Activated naive CD4-positive, alpha-beta T cell treated with anti-CD3 and anti-CD28 coated beads, Interleukin-2, amount 10 ng/mL, durations not matched to agents 7 days and 5 days (primary cell): ENCODE results near the gene CCDC74A.
"Not testable (repeated sequence)": the region's sequence is repeated elsewhere in the genome, so short reads cannot be mapped to it uniquely, and the experiment has no call there.

Experiments used
- CTCF ChIA-PET: fragments of 350-600 bp; sonication (Branson Sonifier 250); formaldehyde crosslinking; loops from one replicate; lab custom pipeline; 2021; ENCODE audit warnings: antibody characterized with exemption; lab: Charles Lee
- DNase-seq: peaks from one replicate; pipeline ENCODE4 v3.0.0-alpha.2; 2020
- H3K27ac Mint-ChIP-seq: one replicate; pipeline ENCODE4 v1.8.0; 2021; ENCODE audit warnings: mild to moderate bottlenecking, moderate library complexity, mixed read lengths
- H3K27me3 Mint-ChIP-seq: one replicate; pipeline ENCODE4 v1.8.0; 2021; ENCODE audit warnings: mild to moderate bottlenecking, mixed read lengths
- H3K36me3 Mint-ChIP-seq: one replicate; pipeline ENCODE4 v1.8.0; 2021; ENCODE audit warnings: mixed read lengths
- H3K4me1 Mint-ChIP-seq: one replicate; pipeline ENCODE4 v1.8.0; 2021; ENCODE audit warnings: mixed read lengths
- H3K4me3 Mint-ChIP-seq: one replicate; pipeline ENCODE4 v1.8.0; 2021; ENCODE audit warnings: mild to moderate bottlenecking, moderate library complexity, mixed read lengths
- H3K9me3 Mint-ChIP-seq: one replicate; pipeline ENCODE4 v1.8.0; 2021; ENCODE audit warnings: mixed read lengths

The CCDC74A gene

GRCh38 chr2:131544006-131544812 lies 16.5 kb downstream of the CCDC74A start:
- H3K9me3 Mint-ChIP-seq, H3K4me1 Mint-ChIP-seq: not testable (repeated sequence)

GRCh38 chr2:131544813-131545165 lies 17.1 kb downstream of the CCDC74A start:
- CTCF ChIA-PET: interaction anchor here (0.6 kb wide), 1 partner anchor 16 kb away, joined by 3 read pairs; no protein-coding TSS in a partner anchor
- H3K36me3 Mint-ChIP-seq, H3K9me3 Mint-ChIP-seq, H3K4me3 Mint-ChIP-seq, DNase-seq, H3K27ac Mint-ChIP-seq, H3K4me1 Mint-ChIP-seq: not testable (repeated sequence)
- H3K27me3 Mint-ChIP-seq: peaks cover 14% of the 10 kb centered on the region

More at GRCh38 chr2:131544006-131544812, 16.5 kb downstream of the CCDC74A start:
- H3K27ac Mint-ChIP-seq, H3K4me3 Mint-ChIP-seq, CTCF ChIA-PET, H3K36me3 Mint-ChIP-seq, DNase-seq: not testable (repeated sequence)
- H3K27me3 Mint-ChIP-seq: peaks cover 19% of the 10 kb centered on the region

GRCh38 chr2:131552871-131553270 lies 25.2 kb downstream of the CCDC74A start:
- peaks cover 25% of the 10 kb centered on the region for H3K27me3 Mint-ChIP-seq
- no peak overlapping the region for H3K27ac Mint-ChIP-seq
- CTCF ChIA-PET: no interaction called here
- no peak overlapping the region for H3K4me3 Mint-ChIP-seq
- no peaks in the 10 kb centered on the region for H3K9me3 Mint-ChIP-seq
- H3K36me3 Mint-ChIP-seq: no peaks in the 10 kb centered on the region
- H3K4me1 Mint-ChIP-seq: no peaks in the 10 kb centered on the region
- no peak for DNase-seq

GRCh38 chr2:131556998-131557397 lies 29.3 kb downstream of the CCDC74A start:
- no peak for DNase-seq
- H3K9me3 Mint-ChIP-seq: no peaks in the 10 kb centered on the region
- H3K4me3 Mint-ChIP-seq: no peak overlapping the region
- H3K36me3 Mint-ChIP-seq: no peaks in the 10 kb centered on the region
- CTCF ChIA-PET: no interaction called here
- H3K4me1 Mint-ChIP-seq: no peaks in the 10 kb centered on the region
- H3K27ac Mint-ChIP-seq: no peak overlapping the region
- H3K27me3 Mint-ChIP-seq: peaks cover 30% of the 10 kb centered on the region

- H3K36me3 Mint-ChIP-seq: no peaks in the 10 kb centered on the region
- H3K27me3 Mint-ChIP-seq: peaks cover 30% of the 10 kb centered on the region
- no peak overlapping the region for H3K4me3 Mint-ChIP-seq
- no peak overlapping the region for H3K27ac Mint-ChIP-seq
- no peaks in the 10 kb centered on the region for H3K4me1 Mint-ChIP-seq
- CTCF ChIA-PET: no interaction called here
- no peaks in the 10 kb centered on the region for H3K9me3 Mint-ChIP-seq
- DNase-seq: no peak
Measured at GRCh38 chr2:131557558-131558321, 30.1 kb downstream of the CCDC74A start.

GRCh38 chr2:131566371-131566770 lies 38.7 kb downstream of the CCDC74A start:
- H3K27ac Mint-ChIP-seq: no peak overlapping the region
- H3K9me3 Mint-ChIP-seq: no peaks in the 10 kb centered on the region
- no peak for DNase-seq
- H3K36me3 Mint-ChIP-seq: no peaks in the 10 kb centered on the region
- CTCF ChIA-PET: no interaction called here
- H3K27me3 Mint-ChIP-seq: peaks cover 9% of the 10 kb centered on the region
- H3K4me1 Mint-ChIP-seq: no peaks in the 10 kb centered on the region
- H3K4me3 Mint-ChIP-seq: no peak overlapping the region

- Mint-ChIP-seq H3K4me1 (no peaks in the 10 kb centered on the region), H3K36me3 (no peaks in the 10 kb centered on the region), H3K27ac (no peak overlapping the region), H3K4me3 (no peak overlapping the region), H3K9me3 (no peaks in the 10 kb centered on the region), H3K27me3 (peaks cover 9% of the 10 kb centered on the region)
- CTCF ChIA-PET: no interaction called here
- no peak for DNase-seq
Measured at GRCh38 chr2:131567891-131568290, 40.2 kb downstream of the CCDC74A start.

- H3K27me3 Mint-ChIP-seq, H3K27ac Mint-ChIP-seq, H3K4me1 Mint-ChIP-seq, H3K36me3 Mint-ChIP-seq, CTCF ChIA-PET, DNase-seq, H3K4me3 Mint-ChIP-seq, H3K9me3 Mint-ChIP-seq: not testable (repeated sequence)
Measured at GRCh38 chr2:131568401-131568800, 40.7 kb downstream of the CCDC74A start.

- CTCF ChIA-PET: no interaction called here
- Mint-ChIP-seq H3K27ac (no peak overlapping the region), H3K27me3 (peaks cover 6% of the 10 kb centered on the region), H3K4me3 (no peak overlapping the region), H3K36me3 (no peaks in the 10 kb centered on the region), H3K4me1 (no peaks in the 10 kb centered on the region), H3K9me3 (no peaks in the 10 kb centered on the region)
- DNase-seq: no peak
Measured at GRCh38 chr2:131572175-131572574, 44.5 kb downstream of the CCDC74A start.

- no peaks in the 10 kb centered on the region for H3K9me3 Mint-ChIP-seq
- no peak overlapping the region for H3K4me3 Mint-ChIP-seq
- H3K27me3 Mint-ChIP-seq: peaks cover 6% of the 10 kb centered on the region
- no peaks in the 10 kb centered on the region for H3K36me3 Mint-ChIP-seq
- no peaks in the 10 kb centered on the region for H3K4me1 Mint-ChIP-seq
- no peak for DNase-seq
- CTCF ChIA-PET: no interaction called here
- no peak overlapping the region for H3K27ac Mint-ChIP-seq
Measured at GRCh38 chr2:131577812-131578211, 50.1 kb downstream of the CCDC74A start.

- Mint-ChIP-seq H3K27ac (no peak overlapping the region), H3K4me1 (no peaks in the 10 kb centered on the region), H3K4me3 (no peak overlapping the region), H3K9me3 (no peaks in the 10 kb centered on the region), H3K27me3 (peaks cover 8% of the 10 kb centered on the region), H3K36me3 (no peaks in the 10 kb centered on the region)
- DNase-seq: no peak
- CTCF ChIA-PET: no interaction called here
Measured at GRCh38 chr2:131580187-131580586, 52.5 kb downstream of the CCDC74A start.
